RKO (cell line): ENCODE data around the gene PTCD2.

Experiments used
- DNase-seq: peaks from one replicate; pipeline ENCODE4 v3.0.0-alpha.2; 2016; ENCODE audit warnings: low spot score

The PTCD2 gene

GRCh38 chr5:72346398-72346797 is 26.2 kb downstream of the PTCD2 start:
- no peak for DNase-seq

- DNase-seq: peak; percentile 35
Observed at GRCh38 chr5:72347801-72348308, 27.7 kb downstream of the PTCD2 start.

- DNase-seq: no peak
Observed at GRCh38 chr5:72351376-72351775, 31.2 kb downstream of the PTCD2 start.

- no peak for DNase-seq
Observed at GRCh38 chr5:72352616-72353015, 32.4 kb downstream of the PTCD2 start.

- peak; percentile 15 for DNase-seq
Observed at GRCh38 chr5:72353046-72353445, 32.9 kb downstream of the PTCD2 start.

- peak; percentile 42 for DNase-seq
Observed at GRCh38 chr5:72355706-72356299, 35.6 kb downstream of the PTCD2 start.

- no peak for DNase-seq
Observed at GRCh38 chr5:72356361-72356760, 36.2 kb downstream of the PTCD2 start.

- DNase-seq: no peak
Observed at GRCh38 chr5:72358925-72359324, 38.8 kb downstream of the PTCD2 start.

- no peak for DNase-seq
Observed at GRCh38 chr5:72359886-72360285, 39.7 kb downstream of the PTCD2 start.

GRCh38 chr5:72363166-72363802 is 43.1 kb downstream of the PTCD2 start:
- DNase-seq: peak; percentile 46

GRCh38 chr5:72364171-72364570 is 44.0 kb downstream of the PTCD2 start:
- DNase-seq: no peak

GRCh38 chr5:72364951-72365350 is 44.8 kb downstream of the PTCD2 start:
- DNase-seq: no peak

GRCh38 chr5:72366324-72366976 is 46.3 kb downstream of the PTCD2 start:
- peak; percentile 64 for DNase-seq

- no peak for DNase-seq
Observed at GRCh38 chr5:72368271-72368670, 48.1 kb downstream of the PTCD2 start.

GRCh38 chr5:72369301-72369700 is 49.1 kb downstream of the PTCD2 start:
- no peak for DNase-seq

GRCh38 chr5:72369711-72370110 is 49.5 kb downstream of the PTCD2 start:
- DNase-seq: no peak

GRCh38 chr5:72372331-72372730 is 52.2 kb downstream of the PTCD2 start:
- no peak for DNase-seq

- DNase-seq: no peak
Observed at GRCh38 chr5:72372923-72373322, 52.8 kb downstream of the PTCD2 start.

GRCh38 chr5:72374844-72375243 is 54.7 kb downstream of the PTCD2 start:
- DNase-seq: no peak

- no peak for DNase-seq
Observed at GRCh38 chr5:72376381-72376780, 56.2 kb downstream of the PTCD2 start.

- no peak for DNase-seq
Observed at GRCh38 chr5:72377910-72378638, 57.9 kb downstream of the PTCD2 start.

GRCh38 chr5:72378639-72379289 is 58.6 kb downstream of the PTCD2 start:
- DNase-seq: peak; percentile 51
